Activated CD8-positive, alpha-beta T cell treated with anti-CD3 and anti-CD28 coated beads for 36 hours (primary cell): ENCODE data around the gene CWC27. TPM values are rescaled to one million over a fixed set of nuclear protein-coding genes. Genes with fewer than 3 reads are reported as not detected.

Experiments
- ATAC-seq: fragments of 200-7000 bp; cut with Tn5 transposase; one replicate; pipeline ENCODE4 v1.10.0; 2021; ENCODE audit warnings: mild to moderate bottlenecking, moderate library complexity
- CTCF ChIA-PET: fragments of 350-600 bp; sonication (Branson Sonifier 250); formaldehyde crosslinking; loops from one replicate; lab custom pipeline; 2021; ENCODE audit warnings: antibody characterized with exemption; lab: Charles Lee
- POLR2A ChIA-PET: fragments of 350-600 bp; sonication (Branson Sonifier 250); formaldehyde crosslinking; loops from one replicate; lab custom pipeline; 2021; ENCODE audit warnings: antibody characterized with exemption; lab: Charles Lee
- DNase-seq: peaks from one replicate; pipeline ENCODE4 v3.0.0-alpha.2; 2020
- H3K27ac Mint-ChIP-seq: one replicate; pipeline ENCODE4 v1.8.0; 2021; ENCODE audit warnings: mild to moderate bottlenecking, mixed read lengths
- H3K27me3 Mint-ChIP-seq: one replicate; pipeline ENCODE4 v1.8.0; 2021; ENCODE audit warnings: mixed read lengths
- H3K36me3 Mint-ChIP-seq: one replicate; pipeline ENCODE4 v1.8.0; 2021; ENCODE audit warnings: low read depth, mixed read lengths
- H3K4me1 Mint-ChIP-seq: one replicate; pipeline ENCODE4 v1.8.0; 2021; ENCODE audit warnings: low read depth, mixed read lengths
- H3K4me3 Mint-ChIP-seq: one replicate; pipeline ENCODE4 v1.8.0; 2021; ENCODE audit warnings: mild to moderate bottlenecking, moderate library complexity, mixed read lengths
- H3K9me3 Mint-ChIP-seq: one replicate; pipeline ENCODE4 v1.8.0; 2021; ENCODE audit warnings: mixed read lengths
- CTCF ChIP-seq: fragments of 200-600 bp; IDR thresholded peaks from one replicate; pipeline ENCODE4 v1.8.0; 2022; ENCODE audit warnings: antibody characterized with exemption, mild to moderate bottlenecking
- intact Hi-C: fragments of 100-400 bp; cut with micrococcal nuclease; formaldehyde crosslinking; loops from one replicate; pipeline ENCODE4 v1.10.0; 2022
- total RNA-seq, 2 experiments: library from RNA; stranded (reverse); gene quantifications; one replicate each; pipeline ENCODE4 v1.2.3, GENCODE V29; 2021

Gene CWC27
- 10 to 100 TPM; 32.3 to 38.1 TPM for total RNA-seq

GRCh38 chr5:64768358-64769312 lies at the start of gene CWC27, which contains the start of gene SREK1IP1:
TSS of gene CWC27 (plus strand) at chr5:64768930. CDS start at chr5:64769147, 217 bp downstream.
TSS of gene SREK1IP1 (minus strand) at chr5:64768691. CDS start at chr5:64768517, 174 bp downstream.
- H3K4me1 Mint-ChIP-seq, result peaks cover 48% of the 10 kb centered on the region
- intact Hi-C loops, result loop anchor here (10.0 kb wide), 1 partner anchor 1376 kb away; the partner anchor contains the start of gene SREK1
- ATAC-seq (peak; percentile 98), DNase-seq (peak; percentile 85)
- H3K27ac Mint-ChIP-seq, result peak within 1 kb of the TSS; percentile 99
- no peaks in the 10 kb centered on the region for H3K27me3 Mint-ChIP-seq
- POLR2A ChIA-PET, result interaction anchor here (0.6 to 1.9 kb wide), 9 partner anchors 9 to 794 kb away, joined by 3 to 7 read pairs (median 4); partner anchors contain the start of genes CENPK and PPWD1
- H3K4me3 Mint-ChIP-seq, result peak within 1 kb of the TSS; percentile 100
- H3K36me3 Mint-ChIP-seq, result peaks cover 22% of the 10 kb centered on the region
- no peaks in the 10 kb centered on the region for H3K9me3 Mint-ChIP-seq
- CTCF ChIA-PET, result interaction anchor here (0.9 to 4.3 kb wide), 4 partner anchors 15 to 137 kb away, joined by 3 to 27 read pairs (median 4); no protein-coding TSS in a partner anchor
- no peak for TF ChIP-seq CTCF

GRCh38 chr5:64722588-64722987 lies 46.1 kb upstream of the CWC27 start:
- DNase-seq (no peak), ATAC-seq (no peak)
- TF ChIP-seq CTCF, result no peak
- Mint-ChIP-seq H3K9me3 (no peaks in the 10 kb centered on the region), H3K27me3 (no peaks in the 10 kb centered on the region), H3K36me3 (peaks cover 13% of the 10 kb centered on the region), H3K4me1 (no peaks in the 10 kb centered on the region), H3K4me3 (no peak overlapping the region), H3K27ac (no peak overlapping the region)
- CTCF ChIA-PET, result no interaction called here
- POLR2A ChIA-PET, result no interaction called here
- intact Hi-C loops, result no loop called here

- ChIA-PET CTCF (no interaction called here), POLR2A (interaction anchor here (0.7 kb wide), 1 partner anchor 39 kb away, joined by 3 read pairs; no protein-coding TSS in a partner anchor)
- Mint-ChIP-seq H3K4me3 (no peak overlapping the region), H3K4me1 (peaks cover 5% of the 10 kb centered on the region), H3K36me3 (peaks cover 15% of the 10 kb centered on the region), H3K27me3 (no peaks in the 10 kb centered on the region), H3K9me3 (no peaks in the 10 kb centered on the region), H3K27ac (no peak overlapping the region)
- intact Hi-C loops, result no loop called here
- no peak for DNase-seq
- ATAC-seq, result no peak
- no peak for TF ChIP-seq CTCF
Observed at GRCh38 chr5:64727150-64727549, 41.6 kb upstream of the CWC27 start.

GRCh38 chr5:64742411-64742810 lies 26.3 kb upstream of the CWC27 start:
- no peak for ATAC-seq
- H3K9me3 Mint-ChIP-seq, result no peaks in the 10 kb centered on the region
- peaks cover 11% of the 10 kb centered on the region for H3K4me1 Mint-ChIP-seq
- H3K36me3 Mint-ChIP-seq, result peaks cover 9% of the 10 kb centered on the region
- H3K27me3 Mint-ChIP-seq, result no peaks in the 10 kb centered on the region
- ChIA-PET POLR2A (no interaction called here), CTCF (no interaction called here)
- intact Hi-C loops, result no loop called here
- no peak overlapping the region for H3K27ac Mint-ChIP-seq
- no peak overlapping the region for H3K4me3 Mint-ChIP-seq
- no peak for DNase-seq
- TF ChIP-seq CTCF, result no peak

- H3K27ac Mint-ChIP-seq, result no peak overlapping the region
- DNase-seq (no peak), ATAC-seq (no peak)
- H3K27me3 Mint-ChIP-seq, result no peaks in the 10 kb centered on the region
- H3K36me3 Mint-ChIP-seq, result peaks cover 9% of the 10 kb centered on the region
- H3K4me1 Mint-ChIP-seq, result peaks cover 11% of the 10 kb centered on the region
- no peaks in the 10 kb centered on the region for H3K9me3 Mint-ChIP-seq
- TF ChIP-seq CTCF, result no peak
- CTCF ChIA-PET, result no interaction called here
- intact Hi-C loops, result no loop called here
- H3K4me3 Mint-ChIP-seq, result no peak overlapping the region
- POLR2A ChIA-PET, result no interaction called here
Observed at GRCh38 chr5:64742821-64743220, 25.9 kb upstream of the CWC27 start.
